PFSK-1 (cell line): ENCODE data around the gene BRAF.

Experiments used
- FOXP2 ChIP-seq: optimal IDR thresholded peaks from 2 replicates; pipeline ENCODE3; 2011; ENCODE audit warnings: borderline replicate concordance, control low read depth, inconsistent platforms; ENCODE audit not compliant: insufficient read depth; ENCODE audit errors: extremely low read length, extremely low read depth
- POLR2AphosphoS5 ChIP-seq: IDR thresholded peaks from 2 replicates; pipeline ENCODE4 v1.6.1; 2012; ENCODE audit warnings: low read depth, mild to moderate bottlenecking, control low read depth, low read length, moderate library complexity
- SIN3A ChIP-seq: IDR thresholded peaks from 2 replicates; pipeline ENCODE4 v1.6.1; 2012; ENCODE audit warnings: mild to moderate bottlenecking, low read length, moderate library complexity, borderline replicate concordance; ENCODE audit not compliant: insufficient read depth
- TAF1 ChIP-seq: IDR thresholded peaks from 2 replicates; pipeline ENCODE4 v1.6.1; 2012; ENCODE audit warnings: low read length, control low read depth, borderline replicate concordance; ENCODE audit not compliant: insufficient read depth
- TF ChIP-seq, protein P1 (sequence below), 2 experiments: IDR thresholded peaks; 2 replicates each; pipeline versions ENCODE4 v1.6.1 to v1.8.0; 2011 to 2012; ENCODE audit warnings: low read depth in 2 of 2, low read length in 2 of 2, control low read depth in 1 of 2, inconsistent platforms in 1 of 2, mild to moderate bottlenecking in 1 of 2, moderate library complexity in 1 of 2; ENCODE audit not compliant: insufficient read depth in 1 of 2

Gene BRAF

DNA sequence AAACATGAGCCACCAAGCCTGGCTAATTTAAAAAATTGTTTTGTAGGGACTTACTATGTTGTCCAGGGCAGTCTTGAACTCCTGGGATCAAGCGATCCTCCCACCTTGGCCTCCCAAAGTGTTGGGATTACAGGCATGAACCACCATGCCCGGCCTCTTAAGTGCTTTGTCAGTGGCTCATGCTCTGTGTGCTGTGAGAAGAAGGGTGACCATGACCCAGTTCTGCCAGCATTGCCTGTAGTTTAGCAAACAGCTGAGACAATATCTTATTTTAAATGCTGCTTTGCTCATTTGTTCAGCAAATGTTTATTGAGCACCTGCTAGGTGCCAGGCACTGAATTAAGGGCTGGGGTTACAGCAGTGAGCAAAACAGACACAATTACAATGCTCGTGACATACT, 243.0 kb downstream of the BRAF start:
- TF ChIP-seq, protein P1, sequence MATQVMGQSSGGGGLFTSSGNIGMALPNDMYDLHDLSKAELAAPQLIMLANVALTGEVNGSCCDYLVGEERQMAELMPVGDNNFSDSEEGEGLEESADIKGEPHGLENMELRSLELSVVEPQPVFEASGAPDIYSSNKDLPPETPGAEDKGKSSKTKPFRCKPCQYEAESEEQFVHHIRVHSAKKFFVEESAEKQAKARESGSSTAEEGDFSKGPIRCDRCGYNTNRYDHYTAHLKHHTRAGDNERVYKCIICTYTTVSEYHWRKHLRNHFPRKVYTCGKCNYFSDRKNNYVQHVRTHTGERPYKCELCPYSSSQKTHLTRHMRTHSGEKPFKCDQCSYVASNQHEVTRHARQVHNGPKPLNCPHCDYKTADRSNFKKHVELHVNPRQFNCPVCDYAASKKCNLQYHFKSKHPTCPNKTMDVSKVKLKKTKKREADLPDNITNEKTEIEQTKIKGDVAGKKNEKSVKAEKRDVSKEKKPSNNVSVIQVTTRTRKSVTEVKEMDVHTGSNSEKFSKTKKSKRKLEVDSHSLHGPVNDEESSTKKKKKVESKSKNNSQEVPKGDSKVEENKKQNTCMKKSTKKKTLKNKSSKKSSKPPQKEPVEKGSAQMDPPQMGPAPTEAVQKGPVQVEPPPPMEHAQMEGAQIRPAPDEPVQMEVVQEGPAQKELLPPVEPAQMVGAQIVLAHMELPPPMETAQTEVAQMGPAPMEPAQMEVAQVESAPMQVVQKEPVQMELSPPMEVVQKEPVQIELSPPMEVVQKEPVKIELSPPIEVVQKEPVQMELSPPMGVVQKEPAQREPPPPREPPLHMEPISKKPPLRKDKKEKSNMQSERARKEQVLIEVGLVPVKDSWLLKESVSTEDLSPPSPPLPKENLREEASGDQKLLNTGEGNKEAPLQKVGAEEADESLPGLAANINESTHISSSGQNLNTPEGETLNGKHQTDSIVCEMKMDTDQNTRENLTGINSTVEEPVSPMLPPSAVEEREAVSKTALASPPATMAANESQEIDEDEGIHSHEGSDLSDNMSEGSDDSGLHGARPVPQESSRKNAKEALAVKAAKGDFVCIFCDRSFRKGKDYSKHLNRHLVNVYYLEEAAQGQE (IDR thresholded peaks at IDR 0.05; ENCODE audit: insufficient read depth in 1 of 2, low read depth in 2 of 2, low read length in 2 of 2), result no peak
- TF ChIP-seq FOXP2 (no peak), SIN3A (no peak), TAF1 (no peak), POLR2AphosphoS5 (no peak)

DNA sequence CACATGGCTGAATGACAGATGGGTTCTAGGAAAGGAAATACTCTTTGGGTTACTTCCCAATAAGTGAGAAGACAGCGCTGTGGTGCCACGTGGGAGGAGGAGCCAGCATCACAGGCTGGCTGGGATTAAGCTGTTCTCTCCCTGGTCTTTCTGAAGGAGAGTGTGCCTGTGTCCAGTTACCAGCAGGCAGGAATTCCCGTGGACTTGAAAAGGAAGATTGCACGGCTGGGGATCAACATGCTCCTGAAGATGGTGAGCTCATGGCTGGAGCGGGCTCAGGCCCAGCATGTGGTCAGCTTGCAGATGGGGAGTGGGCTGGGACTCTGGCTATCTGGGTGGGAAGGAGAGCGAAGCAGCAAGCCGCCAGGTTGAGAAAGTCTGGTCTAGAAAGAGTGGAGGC, 243.8 kb downstream of the BRAF start:
- no peak for TF ChIP-seq FOXP2

DNA sequence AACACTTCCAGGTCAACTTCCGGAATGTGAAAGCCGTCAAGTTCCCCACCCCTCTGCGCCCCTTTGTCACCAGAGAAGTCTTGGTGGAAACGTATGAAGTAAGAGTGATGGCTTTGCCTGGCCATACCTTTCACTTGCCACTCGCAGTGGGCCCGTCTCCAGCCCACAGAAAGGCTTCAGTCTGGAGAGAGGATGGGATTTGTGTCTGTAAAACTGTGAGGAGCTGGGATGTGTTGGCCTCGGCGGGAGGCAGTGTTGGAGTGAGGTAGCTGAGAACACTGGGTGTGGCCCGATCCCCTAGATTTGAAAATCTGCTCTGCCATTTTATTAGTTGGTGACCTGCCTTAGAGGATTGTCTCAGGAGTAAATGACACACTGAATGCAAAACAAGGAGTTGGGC, 245.5 kb downstream of the BRAF start:
- TF ChIP-seq, protein P1 (IDR thresholded peaks at IDR 0.05; ENCODE audit: insufficient read depth in 1 of 2, low read depth in 2 of 2, low read length in 2 of 2), result no peak
- TF ChIP-seq FOXP2 (no peak), POLR2AphosphoS5 (no peak), SIN3A (no peak)

DNA sequence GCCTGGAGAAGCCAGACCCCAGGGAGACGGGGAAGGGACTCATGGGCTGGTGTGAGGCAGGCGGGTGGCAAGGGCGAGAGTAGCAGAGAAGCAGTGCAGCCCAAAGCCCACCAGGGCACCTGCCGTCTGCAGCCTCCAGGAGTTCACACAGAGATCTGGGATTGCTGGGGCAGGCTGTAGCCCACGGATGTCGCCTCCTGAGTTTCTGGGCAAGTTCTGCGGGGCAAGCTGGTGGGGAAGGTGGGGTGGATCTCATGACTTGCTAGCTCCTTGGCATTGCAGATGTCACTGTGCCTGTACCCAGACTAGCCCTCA, 246.0 kb downstream of the BRAF start:
- TF ChIP-seq FOXP2 (no peak), SIN3A (no peak), POLR2AphosphoS5 (no peak), TAF1 (no peak)
- TF ChIP-seq, protein P1 (IDR thresholded peaks at IDR 0.05; ENCODE audit: insufficient read depth in 1 of 2, low read depth in 2 of 2, low read length in 2 of 2), result no peak

DNA sequence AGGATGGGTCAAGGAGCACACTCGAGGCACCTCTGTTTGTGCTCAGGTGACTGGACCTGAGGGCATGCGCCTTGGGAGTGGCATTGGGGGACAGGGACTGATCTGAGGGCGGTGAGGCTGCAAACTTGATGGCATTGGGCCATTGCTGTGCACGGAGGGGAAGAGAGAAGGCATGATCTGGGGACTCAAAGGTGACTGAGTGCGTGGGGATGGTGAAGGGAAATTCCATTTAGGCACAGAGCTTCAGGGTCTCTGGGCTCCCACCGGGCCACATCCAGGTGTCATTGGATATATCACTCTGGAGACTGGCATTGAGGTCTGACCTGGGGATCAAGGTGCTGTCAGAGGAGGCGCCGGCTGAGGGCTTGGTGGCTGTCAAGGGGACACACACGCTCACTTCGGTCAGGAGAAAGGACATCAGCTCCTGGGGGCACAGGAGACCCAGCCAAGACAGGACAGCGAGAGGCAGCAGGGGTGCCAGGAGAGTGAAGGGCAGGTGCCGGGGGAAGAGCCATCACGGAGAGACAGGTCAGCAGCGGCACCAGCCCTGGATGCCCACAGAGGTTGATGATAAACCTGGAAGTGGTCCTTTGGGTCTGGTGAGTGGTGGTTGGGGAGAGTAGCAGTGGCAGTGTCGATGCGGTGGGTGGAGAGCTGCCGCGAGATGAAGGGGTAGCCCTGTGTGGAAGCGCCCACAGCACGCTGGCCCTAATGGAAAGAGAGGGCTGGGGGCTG, 246.5 kb downstream of the BRAF start:
- TF ChIP-seq TAF1 (no peak), POLR2AphosphoS5 (no peak), SIN3A (no peak), FOXP2 (no peak)
- TF ChIP-seq, protein P1 (IDR thresholded peaks at IDR 0.05; ENCODE audit: insufficient read depth in 1 of 2, low read depth in 2 of 2, low read length in 2 of 2), result no peak
